HepG2 (cell line): ENCODE data around the gene AP2S1. TPM values are rescaled to one million over a fixed set of nuclear protein-coding genes. Genes with fewer than 3 reads are reported as not detected.

Experiments
- CCDC6 ChIP-seq: sonication (generic); formaldehyde crosslinking; IDR thresholded peaks from 2 replicates; pipeline ENCODE4 v1.8.1; 2022; ENCODE audit warnings: mild to moderate bottlenecking, missing genetic modification reagents, moderate library complexity
- DMTF1 ChIP-seq: sonication (generic); formaldehyde crosslinking; IDR thresholded peaks from 2 replicates; pipeline ENCODE4 v1.4.0; 2020; ENCODE audit warnings: mild to moderate bottlenecking, missing genetic modification reagents
- GABPA ChIP-seq, 2 experiments: IDR thresholded peaks; 2 replicates each; pipeline ENCODE4 v1.6.1; 2011 to 2016; ENCODE audit warnings: low read depth in 2 of 2, low read length in 1 of 2, missing biosample characterization in 1 of 2, missing genetic modification characterization in 1 of 2
- GTF3A ChIP-seq: sonication (generic); formaldehyde crosslinking; conservative IDR thresholded peaks from 2 replicates; pipeline ENCODE4 v1.4.0; 2020; ENCODE audit warnings: mild to moderate bottlenecking, missing genetic modification reagents
- IRX3 ChIP-seq: sonication (generic); formaldehyde crosslinking; IDR thresholded peaks from 2 replicates; pipeline ENCODE4 v1.8.1; 2023; ENCODE audit warnings: mild to moderate bottlenecking, low read depth, missing genetic modification reagents, borderline replicate concordance
- MED1 ChIP-seq: sonication (generic); formaldehyde crosslinking; IDR thresholded peaks from 2 replicates; pipeline ENCODE4 v1.4.0; 2020; ENCODE audit warnings: missing genetic modification reagents
- MLLT10 ChIP-seq: sonication (generic); formaldehyde crosslinking; IDR thresholded peaks from 2 replicates; pipeline ENCODE4 v1.4.0; 2020; ENCODE audit warnings: missing genetic modification reagents
- MYC ChIP-seq: sonication (generic); formaldehyde crosslinking; IDR thresholded peaks from 2 replicates; pipeline ENCODE4 v1.9.0; 2021; ENCODE audit warnings: missing genetic modification reagents, borderline replicate concordance
- NBN ChIP-seq: fragments of 450-650 bp; conservative IDR thresholded peaks from 2 replicates; pipeline ENCODE4 v1.6.1; 2017
- SIN3A ChIP-seq: IDR thresholded peaks from 2 replicates; pipeline ENCODE4 v1.6.1; 2011; ENCODE audit warnings: low read depth, mild to moderate bottlenecking, control low read depth, low read length, borderline replicate concordance
- SNAPC5 ChIP-seq: sonication (generic); formaldehyde crosslinking; IDR thresholded peaks from 2 replicates; pipeline ENCODE4 v1.8.1; 2023; ENCODE audit warnings: mild to moderate bottlenecking, missing genetic modification reagents, borderline replicate concordance
- TFE3 ChIP-seq: IDR thresholded peaks from 2 replicates; pipeline ENCODE4 v1.6.1; 2016
- ZNF142 ChIP-seq: sonication (generic); formaldehyde crosslinking; IDR thresholded peaks from 2 replicates; pipeline ENCODE4 v1.4.0; 2020; ENCODE audit warnings: missing genetic modification reagents
- ZNF17 ChIP-seq: sonication (generic); formaldehyde crosslinking; IDR thresholded peaks from 2 replicates; pipeline ENCODE4 v1.5.0; 2020; ENCODE audit warnings: mild to moderate bottlenecking, missing genetic modification reagents
- ZNF232 ChIP-seq: sonication (generic); formaldehyde crosslinking; IDR thresholded peaks from 2 replicates; pipeline ENCODE4 v1.4.0; 2020; ENCODE audit warnings: missing genetic modification reagents, borderline replicate concordance
- ZNF430 ChIP-seq: sonication (generic); formaldehyde crosslinking; IDR thresholded peaks from 2 replicates; pipeline ENCODE4 v1.9.0; 2021; ENCODE audit warnings: mild to moderate bottlenecking, missing genetic modification reagents
- ZNF639 ChIP-seq: conservative IDR thresholded peaks from 2 replicates; pipeline ENCODE4 v1.6.1; 2018; ENCODE audit warnings: missing genetic modification reagents
- ZNF672 ChIP-seq: sonication (generic); formaldehyde crosslinking; IDR thresholded peaks from 2 replicates; pipeline ENCODE4 v1.8.1; 2022; ENCODE audit warnings: missing genetic modification reagents
- polyA plus RNA-seq, 8 experiments: library from polyadenylated mRNA; depleted of rRNA in 3 of 8; stranded (reverse) in 7 of 8; unstranded in 1 of 8; fragments of >200 nt; fragmentation: Illumina TruSeq in 4 of 8; extraction: Trizol in 4 of 8; gene quantifications; 2 replicates each; pipeline versions ENCODE4 v1.2.1 to v1.2.3, GENCODE V29; 2011 to 2016; ENCODE audit warnings: low read depth in 4 of 8, missing spikeins in 1 of 8, mixed read lengths in 1 of 8; ENCODE audit not compliant: insufficient read depth in 1 of 8
- total RNA-seq, 5 experiments: library from RNA; depleted of rRNA; stranded (reverse); fragments of >200 nt; fragmentation: Illumina TruSeq; extraction: Trizol; gene quantifications; 2 replicates each; pipeline ENCODE4 v1.2.3, GENCODE V29; 2016; ENCODE audit warnings: low read depth in 1 of 5

The AP2S1 gene
- total and polyA plus RNA-seq, 2 of the 13 experiments (the other 11 are each of a cell fraction or from before 2014, with no cell fraction given), result 45.2 to 86.1 TPM

GRCh38 chr19:46860125-46860845, 9.6 kb upstream of the AP2S1 start (continued):
- TF ChIP-seq DMTF1 (CRISPR knock-in tag) (peak; percentile 75; the same call in 1 of the 2 replicates), GTF3A (0 out of 2 replicates have a peak, but pooled peaks have one; percentile 78), GABPA (IDR thresholded peaks at IDR 0.05; ENCODE audit: low read depth, low read length) (no peak), GABPA (CRISPR knock-in tag; IDR thresholded peaks at IDR 0.05; ENCODE audit: low read depth) (0 out of 2 replicates have a peak, but pooled peaks have one; percentile 62), MYC (CRISPR knock-in tag) (peak; percentile 79), CCDC6 (CRISPR knock-in tag) (peak; percentile 76; the same call in 1 of the 2 replicates), SIN3A (no peak), IRX3 (CRISPR knock-in tag) (no peak), NBN (no peak), ZNF430 (peak; percentile 80), ZNF672 (CRISPR knock-in tag) (0 out of 2 replicates have a peak, but pooled peaks have one; percentile 27), ZNF142 (CRISPR knock-in tag) (peak; percentile 85), SNAPC5 (CRISPR knock-in tag) (no peak), ZNF17 (CRISPR knock-in tag) (no peak), TFE3 (CRISPR knock-in tag) (no peak), MED1 (peak; percentile 61), ZNF639 (CRISPR knock-in tag) (peak; percentile 81), MLLT10 (CRISPR knock-in tag) (no peak), ZNF232 (CRISPR knock-in tag) (peak; percentile 42; the same call in 1 of the 2 replicates)
